Vagina (tissue), 2 donors: Measurements from ENCODE around the gene TNNI2.

Source experiments
- POLR2A ChIP-seq, 2 donors: fragments of 450-650 bp; IDR thresholded peaks; one replicate each; pipeline ENCODE4 v1.6.1; 2017; ENCODE audit warnings: antibody characterized with exemption in 2 of 2, mild to moderate bottlenecking in 2 of 2, moderate library complexity in 2 of 2
- TF ChIP-seq, protein P1 (sequence below), 3 experiments: fragments of 450-650 bp in 2 of 3; fragments of 200-600 bp in 1 of 3; sonication (generic) in 1 of 3; IDR thresholded peaks; one replicate each; pipeline ENCODE4 v1.5.1; 2017 to 2019; ENCODE audit warnings: antibody characterized with exemption in 3 of 3, mild to moderate bottlenecking in 2 of 3, moderate library complexity in 2 of 3

DNA sequence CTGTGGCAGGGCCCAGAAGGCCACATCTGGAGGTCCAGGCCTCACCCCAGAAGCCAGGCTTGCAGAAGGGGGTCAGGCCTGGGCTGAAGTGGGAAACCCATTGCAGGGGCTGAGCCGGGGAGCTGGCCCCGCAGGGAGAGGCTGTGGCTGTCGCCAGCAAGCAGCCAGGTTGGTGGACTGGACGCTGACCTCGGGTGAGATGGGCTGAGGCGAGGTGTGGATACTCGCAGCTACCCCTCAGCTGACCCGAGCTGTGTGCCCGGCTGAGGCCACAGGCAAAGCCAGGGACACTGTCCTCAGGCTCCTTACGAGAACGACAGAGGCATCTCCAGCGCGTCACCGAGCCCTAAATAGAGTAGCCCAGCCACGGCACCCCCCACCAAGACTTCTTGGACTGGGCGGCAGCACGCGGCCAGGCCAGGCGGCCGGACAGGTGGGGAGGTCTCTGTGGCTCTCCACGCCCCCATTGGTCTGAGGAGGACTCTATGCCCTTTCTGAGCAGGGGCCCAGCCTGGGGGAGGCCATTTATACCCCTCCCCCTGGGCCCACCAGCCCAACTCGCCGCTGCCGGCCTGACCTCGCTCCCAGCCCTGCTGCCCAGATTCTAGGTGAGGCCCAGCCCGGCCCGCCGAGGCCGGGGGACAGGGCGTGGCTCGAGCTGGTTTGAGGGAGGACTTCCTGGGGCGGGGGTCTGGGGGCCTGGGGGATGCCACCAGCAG lies at the start of gene TNNI2:
- TF ChIP-seq POLR2A (IDR thresholded peaks at IDR 0.05) = no peak
- TF ChIP-seq, protein P1, sequence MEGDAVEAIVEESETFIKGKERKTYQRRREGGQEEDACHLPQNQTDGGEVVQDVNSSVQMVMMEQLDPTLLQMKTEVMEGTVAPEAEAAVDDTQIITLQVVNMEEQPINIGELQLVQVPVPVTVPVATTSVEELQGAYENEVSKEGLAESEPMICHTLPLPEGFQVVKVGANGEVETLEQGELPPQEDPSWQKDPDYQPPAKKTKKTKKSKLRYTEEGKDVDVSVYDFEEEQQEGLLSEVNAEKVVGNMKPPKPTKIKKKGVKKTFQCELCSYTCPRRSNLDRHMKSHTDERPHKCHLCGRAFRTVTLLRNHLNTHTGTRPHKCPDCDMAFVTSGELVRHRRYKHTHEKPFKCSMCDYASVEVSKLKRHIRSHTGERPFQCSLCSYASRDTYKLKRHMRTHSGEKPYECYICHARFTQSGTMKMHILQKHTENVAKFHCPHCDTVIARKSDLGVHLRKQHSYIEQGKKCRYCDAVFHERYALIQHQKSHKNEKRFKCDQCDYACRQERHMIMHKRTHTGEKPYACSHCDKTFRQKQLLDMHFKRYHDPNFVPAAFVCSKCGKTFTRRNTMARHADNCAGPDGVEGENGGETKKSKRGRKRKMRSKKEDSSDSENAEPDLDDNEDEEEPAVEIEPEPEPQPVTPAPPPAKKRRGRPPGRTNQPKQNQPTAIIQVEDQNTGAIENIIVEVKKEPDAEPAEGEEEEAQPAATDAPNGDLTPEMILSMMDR (IDR thresholded peaks at IDR 0.05) = no peak
